Activated effector memory CD4-positive, alpha-beta T cell treated with anti-CD3 and anti-CD28 coated beads, Interleukin-2, amount 50 U/mL, for 16 hours (primary cell): ENCODE measurements around the gene SMAGP.
"Not testable (repeated sequence)": the region's sequence is repeated elsewhere in the genome, so short reads cannot be mapped to it uniquely, and the experiment has no call there.

ENCODE experiments used
- DNase-seq: peaks from one replicate; pipeline ENCODE4 v3.0.0-alpha.2; 2020

The SMAGP gene, protein sequence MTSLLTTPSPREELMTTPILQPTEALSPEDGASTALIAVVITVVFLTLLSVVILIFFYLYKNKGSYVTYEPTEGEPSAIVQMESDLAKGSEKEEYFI

GRCh38 chr12:51270067-51270950, at the start of gene SMAGP:
TSS of gene SMAGP (minus strand) at chr12:51270415. CDS start at chr12:51269278, 1,137 bp downstream.
- peak; percentile 78 for DNase-seq

GRCh38 chr12:51318846-51319599, 48.8 kb upstream of the SMAGP start:
- peak; percentile 67 for DNase-seq

DNA sequence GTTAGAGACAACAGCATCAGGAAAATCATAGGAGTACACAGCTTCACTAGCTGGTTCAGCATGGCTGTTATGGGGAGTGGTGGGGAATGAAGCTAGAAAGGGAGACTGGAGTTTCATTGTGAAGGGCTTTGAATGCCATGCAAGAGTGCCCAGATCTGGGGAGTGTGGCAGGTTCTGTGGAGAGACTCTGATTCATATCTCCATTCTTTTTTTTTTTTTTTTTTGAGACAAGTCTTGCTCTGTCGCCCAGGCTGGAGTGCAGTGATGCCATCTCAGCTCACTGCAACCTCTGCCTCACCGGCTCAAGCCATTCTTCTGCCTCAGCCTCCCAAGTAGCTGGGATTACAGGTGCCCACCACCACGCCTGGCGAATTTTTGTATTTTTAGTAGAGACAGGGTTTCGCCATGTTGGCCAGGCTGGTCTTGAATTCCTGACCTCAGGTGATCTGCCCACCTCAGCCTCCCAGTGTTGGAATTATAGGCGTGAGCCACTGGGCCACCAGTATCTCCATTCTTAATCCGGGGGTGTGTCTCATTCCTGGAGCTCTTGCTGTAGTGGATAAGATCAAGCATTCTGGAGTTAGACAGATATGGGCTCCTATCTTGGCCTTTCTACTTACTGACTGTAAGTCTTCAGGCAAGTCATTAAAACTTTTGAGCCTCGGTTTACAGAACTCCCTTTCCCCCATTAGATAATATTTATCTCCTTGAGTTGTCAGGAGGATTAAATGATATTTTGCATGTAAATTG, 48.0 kb upstream of the SMAGP start:
- DNase-seq: peak; percentile 65

- DNase-seq: no peak
Observed at GRCh38 chr12:51311389-51311788, 41.2 kb upstream of the SMAGP start.

DNA sequence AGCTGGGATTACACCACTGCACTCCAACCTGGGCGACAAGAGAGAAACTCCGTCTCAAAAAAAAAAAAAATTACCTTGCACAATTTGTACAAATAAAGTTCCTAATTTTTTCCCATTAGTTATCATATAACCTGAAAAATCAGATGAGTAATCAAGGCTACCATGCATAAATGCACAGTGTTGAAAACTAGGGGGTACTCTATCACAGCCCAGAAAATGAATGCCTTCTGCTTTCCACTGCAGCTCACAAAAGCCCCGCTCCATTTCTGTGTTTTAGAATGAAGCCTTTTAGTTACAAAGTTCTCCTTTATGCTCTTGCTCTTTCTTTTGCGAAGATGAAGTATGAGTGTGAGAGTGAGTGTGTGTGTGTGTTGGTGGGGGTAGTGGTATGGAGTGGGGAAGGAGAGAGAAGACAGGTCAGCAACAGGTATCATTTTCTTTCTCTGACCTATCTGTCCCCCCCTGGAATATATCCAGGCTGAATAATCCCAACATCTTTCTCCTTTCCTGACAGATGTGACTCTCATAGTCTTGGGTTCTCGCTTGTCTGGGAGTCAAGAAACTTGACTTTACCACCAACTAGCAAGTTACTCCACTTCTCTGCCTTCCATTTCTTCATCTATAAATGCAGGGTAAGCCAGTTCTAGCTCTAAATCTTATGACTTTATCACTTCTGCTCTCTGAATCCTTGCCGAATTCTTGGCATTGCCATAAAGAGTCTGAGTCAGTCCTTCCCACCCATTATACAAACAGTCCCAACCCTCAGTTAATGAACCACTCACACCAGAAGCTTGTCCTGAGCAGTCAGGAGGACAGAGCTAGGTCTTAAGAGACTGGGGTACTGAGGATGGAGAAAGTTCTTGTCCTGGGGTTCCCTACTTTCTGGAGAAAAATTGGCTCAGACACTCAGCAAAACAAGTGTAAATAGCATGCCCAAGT, 37.7 kb upstream of the SMAGP start:
- DNase-seq: no peak

DNA sequence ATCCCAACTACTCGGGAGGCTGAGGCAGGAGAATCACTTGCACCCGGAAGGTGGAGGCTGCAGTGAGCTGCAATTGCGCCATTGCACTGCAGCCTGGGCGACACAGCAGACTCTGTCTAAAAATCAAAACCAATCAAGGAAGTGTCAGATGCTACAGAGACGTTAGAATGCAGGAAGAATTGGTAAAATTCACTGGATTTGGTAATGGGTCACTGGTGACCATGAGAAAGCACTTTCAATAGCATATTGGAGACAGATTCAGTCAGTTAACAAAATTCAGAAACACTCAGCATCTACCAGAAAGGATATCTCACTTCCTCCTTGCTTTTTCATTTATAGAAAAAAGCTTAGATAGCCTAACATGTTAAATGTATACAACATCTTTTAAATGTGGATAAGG, 36.3 kb upstream of the SMAGP start:
- DNase-seq: no peak

DNA sequence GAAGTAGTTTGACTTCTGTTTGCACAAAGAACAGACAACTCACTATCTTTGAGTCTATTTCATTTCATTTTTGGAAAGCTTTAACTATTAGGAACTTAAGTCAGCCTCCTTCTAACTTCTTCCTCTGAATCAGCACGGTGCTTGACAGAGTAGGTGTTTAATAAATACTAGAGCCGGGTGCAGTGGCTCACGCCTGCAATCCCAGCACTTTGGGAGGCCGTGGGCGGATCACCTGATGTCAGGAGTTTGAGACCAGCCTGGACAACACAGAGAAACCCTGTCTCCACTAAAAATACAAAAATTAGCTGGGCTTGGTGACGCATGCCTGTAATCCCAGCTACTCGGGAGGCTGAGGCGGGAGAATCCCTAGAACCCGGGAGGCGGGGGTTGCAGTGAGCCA, 30.6 kb upstream of the SMAGP start:
- DNase-seq: not testable (repeated sequence)

DNA sequence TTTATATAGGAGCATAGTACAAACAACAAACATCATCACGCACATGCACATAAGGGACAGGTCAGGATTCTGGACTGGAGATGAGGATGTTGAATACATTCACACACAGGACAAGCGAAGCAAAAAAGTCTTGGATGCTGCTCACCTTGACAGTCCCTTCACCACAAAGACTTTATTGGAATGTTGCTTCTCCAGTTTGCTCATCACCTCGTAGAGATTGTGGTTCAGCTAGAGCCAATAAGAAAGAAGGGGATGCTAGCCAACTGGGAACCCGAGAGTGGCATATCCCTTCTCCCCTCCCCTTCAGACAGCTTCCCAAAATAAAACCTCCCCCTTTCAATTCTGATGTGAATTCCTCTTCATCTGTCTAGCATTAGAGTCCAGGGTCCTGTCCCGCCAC, 25.4 kb upstream of the SMAGP start:
- no peak for DNase-seq

DNA sequence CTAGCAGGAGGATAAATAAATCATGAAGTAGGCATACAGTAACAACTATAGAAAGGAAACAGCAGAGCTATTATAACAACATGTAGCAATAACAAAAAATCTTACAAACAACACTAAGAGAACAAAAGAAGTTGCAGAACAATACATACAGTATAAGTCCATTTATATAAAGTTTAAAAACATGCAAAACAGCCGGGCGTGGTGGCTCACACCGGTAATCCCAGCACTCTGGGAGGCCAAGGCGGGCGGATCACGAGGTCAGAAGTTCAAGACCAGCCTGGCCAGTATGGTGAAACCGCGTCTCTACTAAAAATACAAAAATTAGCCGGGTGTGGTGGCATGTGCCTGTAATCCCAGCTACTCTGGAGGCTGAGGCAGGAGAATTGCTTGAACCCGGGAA, 23.9 kb upstream of the SMAGP start:
- not testable (repeated sequence) for DNase-seq

GRCh38 chr12:51293696-51294095, 23.5 kb upstream of the SMAGP start:
- no peak for DNase-seq

- DNase-seq: not testable (repeated sequence)
Observed at GRCh38 chr12:51291603-51292513, 21.6 kb upstream of the SMAGP start.

- DNase-seq: no peak
Observed at GRCh38 chr12:51285843-51286242, 15.6 kb upstream of the SMAGP start.

DNA sequence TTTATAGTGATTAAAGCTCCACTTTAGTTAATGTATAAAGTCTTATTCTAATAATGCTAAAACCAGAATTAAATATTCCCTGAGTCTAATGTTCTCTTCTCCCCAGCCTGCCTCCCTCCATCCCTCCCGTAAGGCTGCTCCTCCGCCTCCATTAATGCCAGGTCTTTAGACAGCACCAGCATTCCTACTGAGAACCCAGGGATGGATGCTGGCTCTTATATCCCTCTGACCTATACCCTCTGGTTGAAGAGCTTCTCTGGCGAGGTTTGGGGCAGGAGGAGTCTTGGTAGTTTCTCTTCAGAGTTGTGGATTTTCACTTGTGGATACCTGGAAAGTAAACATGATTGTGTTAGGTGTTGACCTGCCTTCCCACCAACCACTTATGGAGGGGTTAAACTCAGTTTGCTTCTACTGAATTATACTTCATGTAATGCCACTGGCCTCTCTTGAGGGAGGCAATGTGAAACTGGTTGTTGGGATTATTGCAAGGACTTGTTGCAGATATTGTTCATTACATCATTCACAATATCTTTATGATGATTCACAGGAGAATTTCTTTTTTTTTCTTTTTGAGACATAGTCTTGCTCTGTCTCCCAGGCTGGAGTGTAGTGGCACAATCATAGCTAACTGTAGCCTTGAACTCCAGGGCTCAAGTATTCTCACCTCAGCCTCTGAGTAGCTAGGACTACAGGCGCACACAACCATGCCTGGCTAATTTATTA, 11.1 kb upstream of the SMAGP start:
- no peak for DNase-seq

- no peak for DNase-seq
Observed at GRCh38 chr12:51275088-51275487, 4.9 kb upstream of the SMAGP start.

- DNase-seq: not testable (repeated sequence)
Observed at GRCh38 chr12:51272810-51273209, 2.6 kb upstream of the SMAGP start.

DNA sequence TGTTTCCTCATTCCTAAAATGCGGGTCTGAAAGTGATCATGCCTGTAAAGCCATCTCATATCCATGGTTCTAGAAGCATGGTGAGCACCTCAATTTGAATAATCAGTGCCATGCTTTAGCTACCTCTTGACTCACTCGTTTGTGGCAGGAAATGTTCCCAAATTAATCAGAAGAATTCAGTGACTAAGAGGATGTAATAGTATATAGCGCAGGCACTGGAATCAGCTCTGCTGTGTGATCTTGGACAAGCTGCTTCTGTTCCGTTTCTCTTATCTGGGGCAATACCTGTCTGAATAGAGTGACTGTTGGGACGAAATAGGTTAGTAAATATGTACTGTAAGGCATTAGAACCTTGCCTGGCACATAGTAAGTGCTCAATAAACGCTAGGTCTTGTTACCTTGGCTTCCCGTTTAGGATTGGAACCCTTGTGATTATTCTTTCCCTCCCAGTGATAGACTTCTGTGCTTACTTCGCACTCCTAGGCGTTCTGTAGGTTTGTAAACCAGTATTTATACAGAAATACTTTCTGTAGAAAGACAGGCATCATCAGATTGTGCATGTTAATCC, 820 bp upstream of the SMAGP start:
- DNase-seq: no peak

- peak; percentile 84 for DNase-seq
Observed at GRCh38 chr12:51269174-51270066, 795 bp downstream of the SMAGP start.

DNA sequence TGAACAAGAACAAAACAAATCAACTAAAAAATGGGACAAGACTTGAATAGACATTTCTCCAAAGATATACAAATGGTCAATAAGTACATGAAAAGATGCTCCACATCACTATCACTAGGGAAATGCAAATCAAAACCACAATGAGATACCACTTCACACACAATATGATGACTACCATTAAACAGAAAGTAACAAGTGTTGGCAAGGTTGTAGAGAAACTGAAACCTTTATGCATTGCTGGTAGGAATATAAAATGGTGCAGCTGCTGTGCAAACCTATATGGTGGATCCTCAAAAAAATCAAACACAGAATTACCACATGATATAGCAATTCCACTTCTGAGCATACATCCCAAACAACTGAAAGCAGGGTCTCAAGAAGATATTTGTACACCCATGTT, 5.2 kb downstream of the SMAGP start:
- no peak for DNase-seq

DNA sequence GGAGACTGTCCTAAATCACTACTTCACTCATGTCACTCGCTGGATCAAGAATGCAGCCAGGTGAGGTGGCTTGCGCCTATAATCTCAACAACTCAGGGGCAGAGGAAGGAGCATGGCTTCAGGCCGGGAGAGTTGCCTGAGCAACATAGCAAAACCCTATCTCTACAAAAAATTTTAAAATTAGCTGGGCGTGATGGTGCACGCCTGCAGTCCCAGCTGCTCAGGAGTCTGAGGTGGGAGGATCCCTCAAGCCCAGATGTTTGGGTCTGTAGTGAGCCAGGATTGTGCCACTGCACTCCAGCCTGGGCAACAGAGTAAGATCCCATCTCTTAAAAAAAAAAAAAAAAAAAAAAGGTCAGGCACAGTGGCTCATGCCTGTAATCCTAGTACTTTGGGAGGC, 5.9 kb downstream of the SMAGP start:
- DNase-seq: no peak
